ENCODE results near the gene CASP1.

- TF ChIP-seq POLR2A (IDR thresholded peaks at IDR 0.05): no peak
- peak in 4 of 7 experiments; percentile 7 to 31 (median 12) for TF ChIP-seq CTCF (IDR thresholded peaks at IDR 0.05)
These were observed 37.7 kb downstream of the CASP1 start for GRCh38 chr11:104997288-104997687.
